Panc1 (cell line): Measurements from ENCODE around the gene ADSS2.

Source experiments
- CTCF ChIP-seq: fragments of 450-650 bp; IDR thresholded peaks from 2 replicates; pipeline ENCODE4 v1.5.1; 2017; ENCODE audit warnings: mild to moderate bottlenecking
- POLR2AphosphoS5 ChIP-seq: IDR thresholded peaks from 2 replicates; pipeline ENCODE4 v1.6.1; 2012; ENCODE audit warnings: mild to moderate bottlenecking, low read depth, low read length, moderate library complexity
- SIN3A ChIP-seq: IDR thresholded peaks from 2 replicates; pipeline ENCODE4 v1.6.1; 2012; ENCODE audit warnings: low read depth, mild to moderate bottlenecking, low read length, moderate library complexity, borderline replicate concordance; ENCODE audit not compliant: insufficient read depth
- TCF7L2 ChIP-seq: IDR thresholded peaks from 2 replicates; pipeline ENCODE4 v1.6.1; 2011; ENCODE audit warnings: mild to moderate bottlenecking, low read depth, low read length, inconsistent platforms

- TF ChIP-seq CTCF (no peak), POLR2AphosphoS5 (peak; percentile 73), SIN3A (no peak), TCF7L2 (no peak)
Observed at GRCh38 chr1:244461245-244462071, 9.7 kb upstream of the ADSS2 start, which contains the start of gene CATSPERE.
